HG02840 (cell line): ENCODE results near the gene NKX6-2.

Experiments
- ATAC-seq: cut with Tn5 transposase; IDR thresholded peaks from one replicate; pipeline ENCODE4 v1.9.1; 2021; ENCODE audit warnings: mild to moderate bottlenecking, moderate library complexity, moderate number of reproducible peaks; ENCODE audit not compliant: unreplicated experiment, low FRiP score

Gene NKX6-2

DNA sequence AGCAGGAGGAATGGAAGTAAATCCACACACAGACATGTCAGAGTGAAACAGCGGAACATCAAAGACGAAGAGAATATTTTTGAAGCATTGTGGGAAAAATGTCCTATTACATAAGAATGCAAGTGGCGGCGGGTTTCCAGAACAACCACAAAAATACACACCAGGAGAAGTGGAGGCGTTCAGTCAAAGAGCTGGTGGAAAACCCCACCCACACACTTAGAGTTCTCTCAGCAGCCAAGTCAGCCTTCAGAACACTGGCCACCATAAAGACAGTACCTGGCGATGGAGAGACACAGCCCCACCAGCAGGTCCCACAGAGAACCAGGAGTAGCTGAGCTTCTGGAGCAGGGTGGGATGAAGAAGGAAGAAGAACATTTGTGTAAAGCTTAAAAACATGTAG, 23.7 kb downstream of the NKX6-2 start:
- no peak for ATAC-seq

DNA sequence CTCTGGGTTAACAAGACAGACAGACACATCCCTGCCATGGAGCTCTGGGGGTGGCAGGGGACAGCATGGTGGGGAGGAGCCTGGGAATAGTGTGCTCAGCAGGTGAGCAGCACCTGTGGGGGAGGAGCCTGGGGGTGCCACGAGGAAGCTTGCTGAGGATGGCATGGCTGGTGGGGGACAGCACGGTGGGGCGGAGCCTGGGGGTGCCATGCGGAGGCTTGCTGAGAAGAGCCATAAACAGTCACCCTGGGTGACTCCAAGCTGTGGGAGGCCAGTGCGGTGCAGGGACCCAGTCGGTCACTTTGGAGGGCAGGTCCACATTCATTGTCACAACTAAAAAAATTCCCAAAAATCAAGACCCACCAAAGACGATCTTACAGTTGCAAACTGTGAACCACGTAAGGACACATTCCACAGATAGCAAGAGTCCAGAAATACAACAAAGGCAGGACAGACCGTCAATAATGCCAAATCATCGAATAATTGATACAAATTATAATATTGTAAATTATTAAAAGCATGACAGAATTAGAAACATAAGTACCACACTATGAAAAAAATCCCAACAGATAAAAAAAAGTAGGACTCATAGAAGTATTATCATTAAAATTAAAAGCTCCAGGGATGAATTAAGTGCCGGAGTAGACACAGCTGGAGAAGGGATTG, 24.4 kb downstream of the NKX6-2 start:
- no peak for ATAC-seq

DNA sequence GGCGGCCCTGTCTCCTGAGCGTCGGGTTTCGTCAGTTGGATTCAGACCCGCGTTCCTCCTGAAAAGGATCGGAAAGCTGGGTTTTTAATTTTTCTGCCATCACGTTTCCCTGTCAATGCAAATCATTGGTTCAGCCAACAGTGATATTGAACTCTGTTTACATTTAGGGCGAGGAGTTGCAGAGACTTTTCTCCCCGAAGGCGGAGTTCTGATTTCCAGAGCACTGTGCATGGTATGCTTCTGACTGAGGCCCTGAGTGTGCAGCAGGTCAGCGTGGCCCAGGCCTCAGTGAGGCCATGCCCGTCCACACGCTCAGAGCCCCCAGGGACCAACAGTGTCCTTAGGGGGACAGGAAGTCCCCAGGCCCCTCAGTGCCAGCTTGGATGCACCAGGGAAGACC, 27.1 kb downstream of the NKX6-2 start:
- ATAC-seq, result no peak

DNA sequence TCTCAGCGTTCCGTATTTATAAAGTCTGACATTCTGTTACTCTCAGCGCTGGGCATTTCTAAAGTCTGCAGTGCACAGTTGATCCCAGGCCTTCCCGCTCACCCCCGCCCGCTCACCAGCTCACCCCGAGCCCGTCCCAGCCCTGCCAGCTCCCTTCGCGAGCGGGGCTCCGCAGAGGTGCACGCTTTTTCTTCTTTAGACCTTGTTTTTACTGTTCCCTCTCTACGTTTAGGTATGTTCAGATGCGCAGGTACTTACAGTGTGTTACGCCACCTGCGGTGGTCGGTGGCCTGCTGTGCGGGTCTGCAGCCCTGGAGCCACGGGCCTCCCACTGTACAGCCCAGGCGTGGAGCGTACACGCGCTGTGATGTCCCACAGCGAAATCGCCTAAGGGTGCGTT, 28.8 kb downstream of the NKX6-2 start:
- no peak for ATAC-seq

DNA sequence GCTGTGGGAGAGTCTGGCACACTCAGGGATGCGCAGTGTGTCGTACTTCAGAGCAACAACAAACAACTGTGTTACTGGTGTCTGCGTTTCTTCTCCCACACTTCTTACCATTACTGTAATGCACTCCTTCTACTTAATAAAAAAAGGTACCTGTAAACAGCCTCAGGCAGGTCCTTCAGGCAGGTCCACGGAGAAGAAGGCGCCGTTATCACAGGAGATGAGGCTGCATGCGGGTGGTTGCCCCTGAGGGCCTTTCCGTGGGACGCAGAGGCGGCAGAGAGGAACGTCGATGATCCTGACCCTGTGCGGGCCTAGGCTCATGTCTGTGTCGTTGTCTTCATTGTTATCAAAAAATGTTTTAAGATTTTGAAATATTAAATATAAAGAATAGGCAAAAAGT, 29.4 kb downstream of the NKX6-2 start:
- ATAC-seq, result no peak

DNA sequence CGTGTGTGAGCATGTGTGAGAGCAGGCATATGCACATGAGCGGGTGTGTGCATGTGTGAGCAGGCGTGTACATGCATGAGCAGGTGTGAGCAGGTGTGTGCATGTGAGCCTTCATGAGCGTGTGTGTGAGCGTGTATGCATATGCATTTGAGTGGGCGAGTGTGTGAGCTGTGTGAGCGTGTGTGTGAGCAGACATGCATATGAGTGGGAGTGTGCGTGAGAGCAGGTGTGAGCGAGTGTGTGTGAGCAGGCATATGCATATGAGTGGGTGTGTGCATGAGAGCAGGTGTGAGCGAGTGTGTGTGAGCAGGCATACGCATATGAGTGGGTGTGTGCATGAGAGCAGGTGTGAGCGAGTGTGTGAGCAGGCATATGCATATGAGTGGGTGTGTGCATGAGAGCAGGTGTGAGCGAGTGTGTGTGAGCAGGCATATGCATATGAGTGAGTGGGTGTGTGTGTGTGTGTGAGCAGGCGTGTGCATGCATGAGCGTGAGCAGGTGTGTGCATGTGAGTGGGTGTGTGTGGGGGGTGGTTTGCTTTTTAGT, 30.7 kb downstream of the NKX6-2 start:
- ATAC-seq, result no peak

DNA sequence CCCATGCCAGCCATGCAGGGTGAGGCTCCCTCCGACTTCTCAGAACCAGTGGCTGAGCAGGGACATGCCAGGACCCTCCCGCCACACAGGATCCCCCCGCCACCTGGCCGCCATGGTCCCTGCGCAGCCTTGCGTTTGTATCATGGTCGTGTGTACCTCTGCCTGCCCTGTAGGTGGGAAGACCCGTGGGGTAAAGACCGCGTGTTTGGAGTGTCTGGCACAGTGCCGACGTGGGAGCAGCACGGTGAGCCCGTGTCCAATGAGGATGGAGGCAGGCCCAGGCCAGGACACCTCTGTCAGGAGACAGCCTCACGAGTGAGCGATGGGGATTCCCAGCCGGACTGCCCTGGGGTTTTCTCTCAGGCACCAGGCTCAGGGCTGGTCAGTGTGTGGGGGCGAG, 31.9 kb downstream of the NKX6-2 start:
- no peak for ATAC-seq

DNA sequence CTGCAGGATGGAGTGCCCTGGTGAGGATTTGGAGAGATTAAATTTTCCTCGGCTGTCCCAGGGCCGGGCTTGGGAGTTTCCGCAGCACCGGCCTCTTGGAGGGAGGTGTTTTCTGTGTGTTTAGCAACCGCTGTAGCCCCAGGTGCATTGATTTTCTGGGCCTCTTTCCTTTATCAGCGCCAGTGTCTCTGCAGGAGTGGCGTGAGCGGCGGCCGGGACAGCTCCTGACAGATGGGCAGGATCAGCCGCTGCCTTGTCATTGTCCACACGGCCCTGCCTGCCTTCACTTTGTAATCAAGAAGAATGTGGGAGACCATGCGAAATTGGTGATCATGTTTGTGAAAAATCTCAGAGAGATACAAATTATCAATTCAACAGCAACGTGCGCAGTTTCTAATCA, 32.4 kb downstream of the NKX6-2 start:
- ATAC-seq, result no peak

DNA sequence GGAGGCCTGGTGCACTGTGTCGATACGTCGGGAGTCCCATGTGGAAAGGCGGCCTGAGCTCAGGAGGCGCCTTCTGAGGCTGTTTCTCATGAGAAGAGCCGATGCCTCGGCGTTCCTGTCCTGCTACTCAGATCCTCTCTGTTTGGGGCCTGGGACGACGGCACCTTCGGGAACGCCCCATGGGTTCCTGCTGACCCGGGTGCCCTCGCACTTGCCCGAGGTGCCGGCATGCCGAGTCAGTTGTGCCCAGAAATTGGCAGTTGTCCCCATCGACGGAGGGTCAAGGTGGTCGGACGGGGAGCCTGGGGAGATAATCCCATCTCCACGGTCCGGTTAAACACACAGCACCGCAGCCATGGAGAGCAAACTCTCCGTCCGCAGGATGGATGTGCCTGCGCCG, 33.0 kb downstream of the NKX6-2 start:
- no peak for ATAC-seq

DNA sequence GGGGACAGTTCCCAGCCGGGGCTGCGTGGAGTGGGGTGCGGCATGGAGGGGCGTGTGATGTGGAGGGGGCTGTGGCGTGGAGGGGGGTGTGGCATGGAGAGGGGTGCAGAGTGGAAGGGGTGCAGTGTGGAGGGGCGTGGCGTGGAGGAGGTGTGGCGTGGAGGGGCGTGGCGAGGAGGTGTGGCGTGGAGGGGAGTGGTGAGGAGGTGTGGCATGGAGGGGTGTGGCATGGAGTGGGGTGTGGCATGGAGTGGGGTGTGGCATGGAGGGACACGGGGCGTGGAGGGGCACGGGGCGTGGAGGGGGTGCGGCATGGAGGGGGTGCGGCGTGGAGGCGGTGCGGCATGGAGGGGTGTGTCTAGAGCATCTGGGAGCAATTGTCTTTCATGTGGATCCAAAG, 33.6 kb downstream of the NKX6-2 start:
- ATAC-seq, result no peak

DNA sequence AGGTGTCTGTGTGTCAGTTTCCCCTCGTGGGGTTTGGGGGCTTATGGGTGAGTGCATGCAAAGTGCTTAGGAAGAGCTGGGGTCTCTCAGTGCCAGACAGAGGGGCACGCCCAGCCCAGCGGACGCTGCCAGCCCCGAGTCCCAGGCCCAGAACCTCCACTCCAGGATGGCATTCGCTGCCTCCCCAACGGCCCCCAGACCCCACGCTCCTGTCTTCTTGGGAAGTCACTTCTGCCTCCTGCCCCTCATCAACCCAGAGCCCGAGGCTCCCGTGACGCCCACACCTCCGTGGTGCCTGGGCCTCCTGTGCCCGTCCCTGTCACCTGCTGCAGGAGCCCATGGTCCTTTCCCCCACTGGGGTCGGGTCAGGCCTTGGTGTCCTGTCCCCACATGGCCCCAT, 35.0 kb downstream of the NKX6-2 start:
- ATAC-seq, result no peak

DNA sequence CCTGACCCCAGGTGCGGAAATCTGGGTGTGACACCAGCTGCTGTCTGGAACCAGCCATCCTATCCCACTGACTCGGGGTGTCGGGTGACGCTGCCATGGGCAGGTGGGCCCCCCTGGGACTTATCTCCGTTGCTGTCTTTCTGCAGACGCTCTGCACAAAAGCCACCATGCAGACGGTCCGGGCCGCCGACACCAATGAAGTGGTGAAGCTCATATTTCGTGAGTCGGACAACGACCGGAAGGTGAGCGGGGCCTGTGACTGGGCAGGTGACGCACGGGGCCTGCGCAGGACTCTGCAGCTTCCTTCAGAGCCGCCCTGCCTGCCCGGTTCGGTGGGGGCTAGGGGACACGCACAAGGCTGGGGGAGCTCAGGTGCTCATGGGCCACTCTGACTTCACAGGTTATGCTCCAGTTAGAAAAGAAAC, 36.6 kb downstream of the NKX6-2 start:
- no peak for ATAC-seq

DNA sequence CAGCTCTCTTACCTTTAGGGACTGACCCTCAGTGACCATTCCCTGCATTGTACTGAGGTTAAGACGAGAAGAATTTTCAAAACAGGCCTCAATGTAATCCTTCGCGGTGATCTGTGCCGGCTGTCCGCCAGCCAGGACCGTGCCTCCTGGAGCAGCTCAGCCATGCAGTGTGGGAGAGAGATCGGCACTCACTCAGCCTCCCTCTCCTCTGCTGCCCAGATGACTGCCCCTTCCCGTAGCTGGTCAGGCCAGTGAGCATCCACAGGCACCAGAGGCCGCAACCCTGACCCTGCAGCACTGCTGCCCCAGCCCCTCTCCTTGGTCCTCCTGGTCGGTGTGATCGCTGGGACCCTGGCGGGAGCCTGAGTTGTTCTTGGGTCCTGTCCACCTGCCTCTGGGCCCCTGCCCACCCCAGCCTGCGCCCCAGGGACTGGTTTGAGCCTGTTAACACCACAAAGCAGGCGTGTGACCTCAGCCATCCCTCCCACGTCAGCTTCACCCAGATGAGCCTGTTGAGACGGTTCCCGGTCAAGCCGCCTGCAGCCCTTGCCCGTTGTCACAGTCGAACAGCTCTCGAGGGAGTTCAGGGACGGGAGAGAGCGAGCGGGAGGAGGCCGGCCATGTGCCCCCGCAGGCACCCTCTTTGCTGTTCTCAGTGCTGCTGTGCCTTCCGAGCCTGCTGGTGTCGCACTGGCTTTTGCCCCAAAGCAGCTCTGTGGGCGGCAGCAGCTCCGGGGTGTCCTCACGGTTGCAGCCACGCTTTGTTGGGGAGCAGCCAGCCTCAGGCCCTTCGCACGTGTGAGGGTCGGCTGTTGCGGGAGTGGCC, 37.2 kb downstream of the NKX6-2 start:
- ATAC-seq, result no peak

DNA sequence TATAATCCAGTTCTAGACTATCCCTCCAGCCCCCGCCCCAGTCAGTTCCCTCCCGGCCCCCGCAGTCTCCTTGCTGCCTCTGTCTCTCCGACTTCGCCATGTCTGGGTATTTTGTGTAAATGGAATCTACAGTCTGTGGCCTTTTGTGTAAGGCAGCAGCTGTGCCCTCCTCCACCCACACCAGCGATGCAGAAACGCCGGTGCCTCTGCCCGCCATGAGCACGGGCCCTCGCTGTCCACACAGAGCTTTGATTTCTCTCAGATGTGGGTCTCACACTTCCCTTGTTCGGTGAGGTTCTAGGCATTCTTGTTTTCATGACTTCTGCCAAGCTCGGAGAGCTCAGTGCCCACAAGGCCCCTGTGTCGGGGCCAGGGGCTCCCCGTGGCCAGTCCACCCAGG, 37.8 kb downstream of the NKX6-2 start:
- ATAC-seq, result no peak

DNA sequence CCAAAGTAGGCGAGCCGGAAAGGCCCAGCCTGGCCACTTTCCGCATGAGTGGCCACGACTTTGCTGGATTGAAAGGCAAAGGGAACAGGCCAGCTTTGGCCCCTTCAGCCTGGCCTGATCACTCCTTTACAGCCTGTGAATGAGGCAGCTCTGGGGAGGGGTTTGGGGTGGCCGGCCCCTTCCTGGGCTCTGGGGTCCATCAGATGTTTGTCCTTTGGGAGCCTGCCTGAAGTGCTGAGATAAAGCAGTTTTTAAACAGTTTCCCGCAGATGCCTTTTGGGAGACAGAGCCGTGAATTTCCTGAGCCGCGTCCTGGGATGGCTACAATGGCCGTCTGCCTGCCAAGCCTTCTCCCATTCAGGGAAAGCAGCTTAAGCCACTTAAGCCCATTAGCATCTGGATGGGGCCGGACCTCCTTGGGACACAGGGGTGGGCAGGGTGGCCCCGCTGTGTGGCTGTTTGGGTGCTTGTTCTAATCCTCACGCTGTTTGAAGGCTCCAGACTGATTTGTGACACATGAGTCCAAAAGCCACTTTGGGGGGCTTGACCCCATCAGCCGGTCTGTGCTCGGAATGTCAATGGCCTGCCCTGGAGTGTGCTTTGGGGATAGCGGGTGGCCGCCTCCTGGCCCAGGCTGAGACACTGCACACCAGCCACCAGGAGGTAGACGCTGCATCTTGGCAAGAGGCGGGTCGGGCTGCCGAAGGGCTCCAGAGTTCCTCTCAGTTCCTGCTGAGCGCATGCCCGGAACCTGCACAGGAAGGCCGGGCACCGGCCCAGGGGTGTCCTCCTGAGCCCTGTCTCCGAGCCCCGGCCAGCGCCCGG, 38.9 kb downstream of the NKX6-2 start:
- ATAC-seq, result no peak

DNA sequence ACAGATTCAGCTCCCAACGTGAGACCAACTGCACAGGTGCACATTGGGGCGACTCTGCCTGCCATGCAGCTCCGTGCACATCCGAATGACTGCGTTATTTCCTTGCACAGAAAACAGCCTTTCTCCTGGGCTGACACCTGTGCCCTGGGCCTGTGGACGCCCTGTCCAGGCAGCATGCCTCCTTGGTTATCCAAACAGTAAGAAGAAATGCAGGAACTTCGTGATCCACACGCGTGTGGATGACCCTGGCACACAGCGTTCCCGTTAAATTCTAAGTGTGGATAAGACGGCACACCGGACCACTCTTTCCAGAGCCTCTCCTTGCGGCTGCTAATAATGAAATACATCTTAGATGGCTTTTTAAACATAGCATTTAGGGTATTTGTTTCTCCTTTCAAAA, 39.6 kb downstream of the NKX6-2 start:
- ATAC-seq, result no peak

DNA sequence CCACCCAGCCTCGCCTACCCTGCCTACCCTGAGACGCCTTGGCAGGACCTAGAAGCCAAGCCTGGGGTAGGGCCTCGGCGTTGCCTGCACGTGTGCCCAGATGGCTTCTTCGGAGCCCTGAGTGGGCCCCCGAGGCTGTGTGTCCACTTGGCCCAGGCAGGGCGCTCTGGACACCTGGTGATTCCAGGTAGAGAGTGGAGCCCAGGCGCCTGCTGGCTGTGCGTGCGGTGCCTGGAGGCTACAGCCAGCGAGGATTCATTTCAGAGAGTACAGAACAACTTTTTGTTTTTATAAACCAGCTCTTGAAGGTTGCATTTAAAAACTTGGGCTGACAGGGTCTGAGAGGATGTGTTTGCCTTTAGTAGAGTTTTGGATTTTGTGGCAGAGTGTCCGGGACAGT, 40.0 kb downstream of the NKX6-2 start:
- ATAC-seq, result no peak

DNA sequence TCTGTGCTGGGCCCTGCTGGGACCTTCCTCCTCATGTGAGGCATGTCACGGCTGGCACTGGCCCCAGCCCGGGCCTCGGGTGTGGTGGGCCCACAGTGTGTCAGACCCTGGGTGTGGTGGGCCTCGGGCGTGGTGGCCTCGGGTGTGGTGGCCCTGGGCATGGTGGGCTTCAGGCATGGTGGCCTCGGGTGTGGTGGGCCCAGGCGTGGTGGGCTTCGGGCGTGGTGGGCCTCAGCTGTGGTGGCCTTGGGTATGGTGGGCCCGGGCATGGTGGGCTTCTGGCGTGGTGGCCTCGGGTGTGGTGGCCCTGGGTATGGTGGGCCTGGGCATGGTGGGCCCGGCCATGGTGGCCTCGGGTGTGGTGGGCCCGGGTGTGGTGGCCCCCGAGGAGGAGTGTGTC, 40.4 kb downstream of the NKX6-2 start:
- ATAC-seq, result no peak

DNA sequence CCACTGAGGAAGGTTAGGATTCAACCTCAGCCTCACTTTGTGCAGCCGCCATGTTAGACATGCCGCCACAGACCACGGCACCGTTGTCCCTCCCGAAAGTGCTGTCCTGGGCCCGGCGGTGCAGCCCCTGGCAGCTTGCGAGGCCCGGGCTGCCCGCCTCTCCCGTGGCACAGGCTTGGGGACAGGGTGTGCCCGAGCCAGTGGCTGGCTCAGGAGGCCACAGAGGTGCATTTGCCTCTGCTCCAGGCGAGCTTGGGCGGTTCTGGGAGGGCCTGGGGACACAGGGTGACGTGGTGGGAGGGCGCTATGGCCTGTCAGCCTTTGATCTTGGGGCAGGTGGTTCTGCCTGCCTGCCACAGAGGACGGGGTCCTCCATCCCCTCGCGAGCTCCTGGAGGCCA, 41.1 kb downstream of the NKX6-2 start:
- ATAC-seq, result no peak

DNA sequence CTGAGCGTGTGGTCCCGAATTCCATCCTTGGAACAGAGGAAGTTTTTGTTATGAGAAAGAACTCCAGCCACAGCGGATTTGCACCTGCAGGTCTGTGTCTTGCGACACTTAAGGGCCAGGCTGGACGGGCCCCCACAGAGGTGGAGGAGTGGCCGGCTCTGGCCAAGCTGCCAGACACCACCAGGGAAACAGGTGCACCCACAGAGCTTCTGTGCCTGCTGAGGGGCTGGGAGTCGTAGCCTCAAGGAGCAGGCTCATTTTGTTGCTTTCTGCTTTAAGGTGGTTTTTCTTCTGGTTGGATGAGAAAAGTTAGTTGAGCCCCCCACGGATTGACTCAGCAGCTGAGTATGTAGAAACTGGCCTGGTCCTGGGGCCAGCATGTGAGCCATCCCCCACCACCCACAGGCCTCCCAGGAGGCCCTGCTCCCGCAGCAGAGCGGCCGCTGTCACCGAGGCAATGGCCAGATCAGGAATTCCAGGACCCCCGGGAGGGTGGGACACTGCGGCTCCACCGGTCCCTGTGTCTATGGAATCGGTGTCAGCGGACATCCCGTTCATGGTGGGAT, 41.9 kb downstream of the NKX6-2 start:
- ATAC-seq, result no peak
